Nephron (organoid): Measurements from ENCODE around the gene CFAP69.
A peak's percentile ranks its signal among the peaks of the same experiment; 100 is the strongest.

Experiments used
- H3K27ac Mint-ChIP-seq, 3 experiments: 2 replicates each; pipeline ENCODE4 v1.8.0; 2020; ENCODE audit warnings: mixed read lengths in 3 of 3, mild to moderate bottlenecking in 2 of 3, moderate library complexity in 1 of 3
- H3K27me3 Mint-ChIP-seq: 2 replicates; pipeline ENCODE4 v1.8.0; 2021; ENCODE audit warnings: low read depth, mild to moderate bottlenecking, moderate library complexity, mixed read lengths
- H3K36me3 Mint-ChIP-seq: 2 replicates; pipeline ENCODE4 v1.8.0; 2020; ENCODE audit warnings: low read depth, mixed read lengths
- H3K4me1 Mint-ChIP-seq: 2 replicates; pipeline ENCODE4 v1.8.0; 2020; ENCODE audit warnings: mixed read lengths
- H3K4me3 Mint-ChIP-seq, 3 experiments: 2 replicates each; pipeline ENCODE4 v1.8.0; 2020; ENCODE audit warnings: mild to moderate bottlenecking in 3 of 3, mixed read lengths in 3 of 3, moderate library complexity in 2 of 3
- H3K9me3 Mint-ChIP-seq: 2 replicates; pipeline ENCODE4 v1.8.0; 2020; ENCODE audit warnings: mixed read lengths
- CTCF ChIP-seq, 3 experiments: fragments of 200-600 bp; sonication (generic); IDR thresholded peaks; one replicate each; pipeline ENCODE4 v1.5.0; 2021; ENCODE audit warnings: antibody characterized with exemption in 3 of 3; ENCODE audit not compliant: unreplicated experiment in 3 of 3

CFAP69 gene

GRCh38 chr7:90337106-90337505 lies 92.1 kb downstream of the CFAP69 start:
- Mint-ChIP-seq H3K27me3 (peaks cover 4% of the 10 kb centered on the region), H3K27ac (no peak overlapping the region), H3K9me3 (no peaks in the 10 kb centered on the region), H3K4me1 (no peaks in the 10 kb centered on the region), H3K36me3 (no peaks in the 10 kb centered on the region), H3K4me3 (no peak overlapping the region)
- TF ChIP-seq CTCF (IDR thresholded peaks at IDR 0.05; ENCODE audit: unreplicated experiment in 3 of 3): no peak

- no peak for TF ChIP-seq CTCF (IDR thresholded peaks at IDR 0.05; ENCODE audit: unreplicated experiment in 3 of 3)
- H3K27ac Mint-ChIP-seq: peak overlapping the region; percentile 94 to 99 (median 95)
- H3K4me3 Mint-ChIP-seq: peak overlapping the region; percentile 96 to 100 (median 98)
Observed at GRCh38 chr7:90345016-90345415, 100.0 kb downstream of the CFAP69 start.

GRCh38 chr7:90345595-90346335 lies 100.8 kb downstream of the CFAP69 start:
- H3K4me1 Mint-ChIP-seq: peaks cover 26% of the 10 kb centered on the region
- H3K27ac Mint-ChIP-seq: peak overlapping the region; percentile 94 to 99 (median 95)
- no peaks in the 10 kb centered on the region for H3K9me3 Mint-ChIP-seq
- H3K27me3 Mint-ChIP-seq: no peaks in the 10 kb centered on the region
- TF ChIP-seq CTCF (IDR thresholded peaks at IDR 0.05; ENCODE audit: unreplicated experiment in 3 of 3): no peak
- H3K36me3 Mint-ChIP-seq: peaks cover 4% of the 10 kb centered on the region
- H3K4me3 Mint-ChIP-seq: peak overlapping the region; percentile 96 to 100 (median 98)

More at GRCh38 chr7:90345016-90345415, 100.0 kb downstream of the CFAP69 start:
- no peaks in the 10 kb centered on the region for H3K9me3 Mint-ChIP-seq
- H3K27me3 Mint-ChIP-seq: no peaks in the 10 kb centered on the region
- H3K4me1 Mint-ChIP-seq: peaks cover 26% of the 10 kb centered on the region
- H3K36me3 Mint-ChIP-seq: peaks cover 2% of the 10 kb centered on the region

GRCh38 chr7:90346336-90347125 lies 101.6 kb downstream of the CFAP69 start, which contains the start of gene GTPBP10:
GTPBP10 (plus strand) TSS chr7:90346716; CDS start chr7:90346742, 26 bp downstream.
- Mint-ChIP-seq H3K27ac (peak within 1 kb of the TSS; percentile 94 to 99 (median 95)), H3K4me1 (peaks cover 26% of the 10 kb centered on the region), H3K4me3 (peak within 1 kb of the TSS; percentile 96 to 100 (median 98)), H3K36me3 (peaks cover 4% of the 10 kb centered on the region), H3K9me3 (no peaks in the 10 kb centered on the region), H3K27me3 (no peaks in the 10 kb centered on the region)
- TF ChIP-seq CTCF (IDR thresholded peaks at IDR 0.05; ENCODE audit: unreplicated experiment in 3 of 3): peak; percentile 71 to 80 (median 73)

GRCh38 chr7:90347759-90348158 lies 102.8 kb downstream of the CFAP69 start:
- H3K9me3 Mint-ChIP-seq: no peaks in the 10 kb centered on the region
- peaks cover 26% of the 10 kb centered on the region for H3K4me1 Mint-ChIP-seq
- H3K36me3 Mint-ChIP-seq: peaks cover 9% of the 10 kb centered on the region
- H3K4me3 Mint-ChIP-seq: peak overlapping the region; percentile 9 to 100 (median 96)
- H3K27ac Mint-ChIP-seq: peak overlapping the region in 1 of 3 experiments; percentile 99
- no peak for TF ChIP-seq CTCF (IDR thresholded peaks at IDR 0.05; ENCODE audit: unreplicated experiment in 3 of 3)
- H3K27me3 Mint-ChIP-seq: no peaks in the 10 kb centered on the region
